HepG2 (cell line): ENCODE measurements around the gene TEX35. TPM values are rescaled to one million over a fixed set of nuclear protein-coding genes. Genes with fewer than 3 reads are reported as not detected.

ENCODE experiments used
- FOXA1 ChIP-seq, 2 experiments: fragments of 450-650 bp in 1 of 2; sonication (generic) in 1 of 2; formaldehyde crosslinking in 1 of 2; IDR thresholded peaks; 2 replicates each; pipeline versions ENCODE4 v1.4.0 to v1.6.1; 2016 to 2020; ENCODE audit warnings: missing genetic modification reagents in 1 of 2
- NAIF1 ChIP-seq: sonication (generic); formaldehyde crosslinking; IDR thresholded peaks from 2 replicates; pipeline ENCODE4 v1.5.0; 2020; ENCODE audit warnings: mild to moderate bottlenecking, missing genetic modification reagents, borderline replicate concordance
- ZNF678 ChIP-seq: sonication (generic); formaldehyde crosslinking; IDR thresholded peaks from 2 replicates; pipeline ENCODE4 v1.4.0; 2020; ENCODE audit warnings: mild to moderate bottlenecking, missing genetic modification reagents
- polyA plus RNA-seq, 8 experiments: library from polyadenylated mRNA; depleted of rRNA in 3 of 8; stranded (reverse) in 7 of 8; unstranded in 1 of 8; fragments of >200 nt; fragmentation: Illumina TruSeq in 4 of 8; extraction: Trizol in 4 of 8; gene quantifications; 2 replicates each; pipeline versions ENCODE4 v1.2.1 to v1.2.3, GENCODE V29; 2011 to 2016; ENCODE audit warnings: low read depth in 4 of 8, missing spikeins in 1 of 8, mixed read lengths in 1 of 8; ENCODE audit not compliant: insufficient read depth in 1 of 8
- total RNA-seq, 5 experiments: library from RNA; depleted of rRNA; stranded (reverse); fragments of >200 nt; fragmentation: Illumina TruSeq; extraction: Trizol; gene quantifications; 2 replicates each; pipeline ENCODE4 v1.2.3, GENCODE V29; 2016; ENCODE audit warnings: low read depth in 1 of 5
- TF ChIP-seq, protein P1 (sequence below): sonication (generic); formaldehyde crosslinking; IDR thresholded peaks from 2 replicates; pipeline ENCODE4 v1.4.0; 2020; ENCODE audit warnings: mild to moderate bottlenecking, missing genetic modification reagents
- TF ChIP-seq, protein P2 (sequence below): sonication (generic); formaldehyde crosslinking; IDR thresholded peaks from 2 replicates; pipeline ENCODE4 v1.4.0; 2020; ENCODE audit warnings: mild to moderate bottlenecking, missing genetic modification reagents
- TF ChIP-seq, protein P3 (sequence below): sonication (generic); formaldehyde crosslinking; IDR thresholded peaks from 2 replicates; pipeline ENCODE4 v1.4.0; 2020; ENCODE audit warnings: missing genetic modification reagents, borderline replicate concordance

TEX35 gene
- total and polyA plus RNA-seq, 2 of the 13 experiments (the other 11 are each of a cell fraction or from before 2014, with no cell fraction given) = not detected

DNA sequence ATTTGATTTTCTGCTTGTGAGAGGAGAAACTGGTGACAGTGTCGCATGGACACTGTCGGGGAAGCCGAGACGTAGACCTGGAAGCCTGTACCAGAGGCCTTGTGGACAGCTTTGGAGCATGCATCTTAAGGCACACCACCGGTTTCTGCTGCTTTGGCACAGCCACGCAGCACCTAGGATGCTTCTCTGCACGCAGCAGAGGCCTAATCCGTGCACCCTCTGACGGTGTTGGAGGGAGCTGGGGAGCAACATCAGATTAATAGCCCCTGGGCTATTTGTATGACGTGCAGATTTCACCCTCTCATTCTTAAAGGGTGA is 30.3 kb downstream of the TEX35 start (continued):
- TF ChIP-seq, protein P1, sequence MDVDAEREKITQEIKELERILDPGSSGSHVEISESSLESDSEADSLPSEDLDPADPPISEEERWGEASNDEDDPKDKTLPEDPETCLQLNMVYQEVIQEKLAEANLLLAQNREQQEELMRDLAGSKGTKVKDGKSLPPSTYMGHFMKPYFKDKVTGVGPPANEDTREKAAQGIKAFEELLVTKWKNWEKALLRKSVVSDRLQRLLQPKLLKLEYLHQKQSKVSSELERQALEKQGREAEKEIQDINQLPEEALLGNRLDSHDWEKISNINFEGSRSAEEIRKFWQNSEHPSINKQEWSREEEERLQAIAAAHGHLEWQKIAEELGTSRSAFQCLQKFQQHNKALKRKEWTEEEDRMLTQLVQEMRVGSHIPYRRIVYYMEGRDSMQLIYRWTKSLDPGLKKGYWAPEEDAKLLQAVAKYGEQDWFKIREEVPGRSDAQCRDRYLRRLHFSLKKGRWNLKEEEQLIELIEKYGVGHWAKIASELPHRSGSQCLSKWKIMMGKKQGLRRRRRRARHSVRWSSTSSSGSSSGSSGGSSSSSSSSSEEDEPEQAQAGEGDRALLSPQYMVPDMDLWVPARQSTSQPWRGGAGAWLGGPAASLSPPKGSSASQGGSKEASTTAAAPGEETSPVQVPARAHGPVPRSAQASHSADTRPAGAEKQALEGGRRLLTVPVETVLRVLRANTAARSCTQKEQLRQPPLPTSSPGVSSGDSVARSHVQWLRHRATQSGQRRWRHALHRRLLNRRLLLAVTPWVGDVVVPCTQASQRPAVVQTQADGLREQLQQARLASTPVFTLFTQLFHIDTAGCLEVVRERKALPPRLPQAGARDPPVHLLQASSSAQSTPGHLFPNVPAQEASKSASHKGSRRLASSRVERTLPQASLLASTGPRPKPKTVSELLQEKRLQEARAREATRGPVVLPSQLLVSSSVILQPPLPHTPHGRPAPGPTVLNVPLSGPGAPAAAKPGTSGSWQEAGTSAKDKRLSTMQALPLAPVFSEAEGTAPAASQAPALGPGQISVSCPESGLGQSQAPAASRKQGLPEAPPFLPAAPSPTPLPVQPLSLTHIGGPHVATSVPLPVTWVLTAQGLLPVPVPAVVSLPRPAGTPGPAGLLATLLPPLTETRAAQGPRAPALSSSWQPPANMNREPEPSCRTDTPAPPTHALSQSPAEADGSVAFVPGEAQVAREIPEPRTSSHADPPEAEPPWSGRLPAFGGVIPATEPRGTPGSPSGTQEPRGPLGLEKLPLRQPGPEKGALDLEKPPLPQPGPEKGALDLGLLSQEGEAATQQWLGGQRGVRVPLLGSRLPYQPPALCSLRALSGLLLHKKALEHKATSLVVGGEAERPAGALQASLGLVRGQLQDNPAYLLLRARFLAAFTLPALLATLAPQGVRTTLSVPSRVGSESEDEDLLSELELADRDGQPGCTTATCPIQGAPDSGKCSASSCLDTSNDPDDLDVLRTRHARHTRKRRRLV (CRISPR knock-in tag) = no peak
- TF ChIP-seq FOXA1 (IDR thresholded peaks at IDR 0.05) = no peak
- TF ChIP-seq FOXA1 (CRISPR knock-in tag; IDR thresholded peaks at IDR 0.05) = no peak
- TF ChIP-seq, protein P2, sequence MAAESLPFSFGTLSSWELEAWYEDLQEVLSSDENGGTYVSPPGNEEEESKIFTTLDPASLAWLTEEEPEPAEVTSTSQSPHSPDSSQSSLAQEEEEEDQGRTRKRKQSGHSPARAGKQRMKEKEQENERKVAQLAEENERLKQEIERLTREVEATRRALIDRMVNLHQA (CRISPR knock-in tag) = no peak
- TF ChIP-seq ZNF678 (CRISPR knock-in tag) = no peak
- TF ChIP-seq, protein P3, sequence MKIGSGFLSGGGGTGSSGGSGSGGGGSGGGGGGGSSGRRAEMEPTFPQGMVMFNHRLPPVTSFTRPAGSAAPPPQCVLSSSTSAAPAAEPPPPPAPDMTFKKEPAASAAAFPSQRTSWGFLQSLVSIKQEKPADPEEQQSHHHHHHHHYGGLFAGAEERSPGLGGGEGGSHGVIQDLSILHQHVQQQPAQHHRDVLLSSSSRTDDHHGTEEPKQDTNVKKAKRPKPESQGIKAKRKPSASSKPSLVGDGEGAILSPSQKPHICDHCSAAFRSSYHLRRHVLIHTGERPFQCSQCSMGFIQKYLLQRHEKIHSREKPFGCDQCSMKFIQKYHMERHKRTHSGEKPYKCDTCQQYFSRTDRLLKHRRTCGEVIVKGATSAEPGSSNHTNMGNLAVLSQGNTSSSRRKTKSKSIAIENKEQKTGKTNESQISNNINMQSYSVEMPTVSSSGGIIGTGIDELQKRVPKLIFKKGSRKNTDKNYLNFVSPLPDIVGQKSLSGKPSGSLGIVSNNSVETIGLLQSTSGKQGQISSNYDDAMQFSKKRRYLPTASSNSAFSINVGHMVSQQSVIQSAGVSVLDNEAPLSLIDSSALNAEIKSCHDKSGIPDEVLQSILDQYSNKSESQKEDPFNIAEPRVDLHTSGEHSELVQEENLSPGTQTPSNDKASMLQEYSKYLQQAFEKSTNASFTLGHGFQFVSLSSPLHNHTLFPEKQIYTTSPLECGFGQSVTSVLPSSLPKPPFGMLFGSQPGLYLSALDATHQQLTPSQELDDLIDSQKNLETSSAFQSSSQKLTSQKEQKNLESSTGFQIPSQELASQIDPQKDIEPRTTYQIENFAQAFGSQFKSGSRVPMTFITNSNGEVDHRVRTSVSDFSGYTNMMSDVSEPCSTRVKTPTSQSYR = no peak
- TF ChIP-seq NAIF1 (CRISPR knock-in tag) = 0 out of 2 replicates have a peak, but pooled peaks have one; percentile 28
